Trophoblast cell (in vitro differentiated cells and primary cell): ENCODE data around the gene ZFAND2B.

ENCODE experiments used
- DNase-seq, 2 donors: peaks; one replicate each; pipeline ENCODE4 v3.0.0-alpha.2; 2016
- H2AFZ ChIP-seq: 2 replicates; pipeline ENCODE4 v1.6.1; 2013; ENCODE audit warnings: low read length, moderate library complexity, mild to moderate bottlenecking; ENCODE audit not compliant: insufficient read depth, poor library complexity
- H2AK5ac ChIP-seq: 2 replicates; pipeline ENCODE4 v1.6.1; 2013; ENCODE audit warnings: mild to moderate bottlenecking, low read length
- H2BK120ac ChIP-seq: 2 replicates; pipeline ENCODE4 v1.6.1; 2013; ENCODE audit warnings: low read length, mild to moderate bottlenecking, moderate library complexity; ENCODE audit not compliant: insufficient read depth, poor library complexity
- H2BK12ac ChIP-seq: 2 replicates; pipeline ENCODE4 v1.6.1; 2013; ENCODE audit warnings: mild to moderate bottlenecking, low read length, moderate library complexity
- H2BK5ac ChIP-seq: 2 replicates; pipeline ENCODE4 v1.6.1; 2013; ENCODE audit warnings: low read length, low read depth, moderate library complexity, mild to moderate bottlenecking; ENCODE audit not compliant: poor library complexity
- H3K14ac ChIP-seq: 2 replicates; pipeline ENCODE4 v1.6.1; 2013; ENCODE audit warnings: mild to moderate bottlenecking, low read length
- H3K18ac ChIP-seq: 2 replicates; pipeline ENCODE4 v1.6.1; 2013; ENCODE audit warnings: mild to moderate bottlenecking, low read length
- H3K23ac ChIP-seq: 2 replicates; pipeline ENCODE4 v1.6.1; 2013; ENCODE audit warnings: low read length
- H3K27ac ChIP-seq: 2 replicates; pipeline ENCODE4 v1.5.1; 2013; ENCODE audit warnings: low read depth, mild to moderate bottlenecking, inconsistent platforms, low read length, moderate library complexity
- H3K27me3 ChIP-seq: 2 replicates; pipeline ENCODE4 v1.6.1; 2013; ENCODE audit warnings: inconsistent platforms, mild to moderate bottlenecking, low read length, moderate library complexity; ENCODE audit not compliant: insufficient read depth
- H3K36me3 ChIP-seq, 2 experiments: 1 replicate in 1 of 2; 2 replicates in 1 of 2; pipeline ENCODE4 v1.6.1; 2013; ENCODE audit warnings: low read length in 2 of 2, mild to moderate bottlenecking in 2 of 2, moderate library complexity in 1 of 2; ENCODE audit not compliant: insufficient read depth in 2 of 2, control insufficient read depth in 1 of 2
- H3K4ac ChIP-seq: 2 replicates; pipeline ENCODE4 v1.6.1; 2013; ENCODE audit warnings: low read depth, mild to moderate bottlenecking, low read length, moderate library complexity
- H3K4me1 ChIP-seq, 2 experiments: 1 replicate in 1 of 2; 2 replicates in 1 of 2; pipeline ENCODE4 v1.6.1; 2013; ENCODE audit warnings: low read length in 2 of 2, mild to moderate bottlenecking in 2 of 2, moderate library complexity in 1 of 2; ENCODE audit not compliant: insufficient read depth in 2 of 2, control insufficient read depth in 1 of 2
- H3K4me2 ChIP-seq: 2 replicates; pipeline ENCODE4 v1.6.1; 2013; ENCODE audit warnings: inconsistent platforms, mild to moderate bottlenecking, low read length, moderate library complexity
- H3K4me3 ChIP-seq: 2 replicates; pipeline ENCODE4 v1.5.1; 2013; ENCODE audit warnings: mild to moderate bottlenecking, low read depth, low read length, inconsistent platforms
- H3K79me1 ChIP-seq: one replicate; pipeline ENCODE4 v1.6.1; 2013; ENCODE audit warnings: low read length
- H3K79me2 ChIP-seq: 2 replicates; pipeline ENCODE4 v1.6.1; 2013; ENCODE audit warnings: low read length, mild to moderate bottlenecking; ENCODE audit not compliant: control insufficient read depth, insufficient read depth, poor library complexity
- H3K9ac ChIP-seq: 2 replicates; pipeline ENCODE4 v1.6.1; 2013; ENCODE audit warnings: mild to moderate bottlenecking, low read length
- H3K9me3 ChIP-seq: 2 replicates; pipeline ENCODE4 v1.6.1; 2013; ENCODE audit warnings: low read depth, mild to moderate bottlenecking, control low read depth, inconsistent platforms, low read length; ENCODE audit not compliant: insufficient read depth
- H4K12ac ChIP-seq: 2 replicates; pipeline ENCODE4 v1.6.1; 2013; ENCODE audit warnings: low read depth, mild to moderate bottlenecking, low read length, moderate library complexity
- H4K8ac ChIP-seq: 2 replicates; pipeline ENCODE4 v1.6.1; 2013; ENCODE audit warnings: low read depth, mild to moderate bottlenecking, low read length, moderate library complexity
- H4K91ac ChIP-seq: one replicate; pipeline ENCODE4 v1.6.1; 2013; ENCODE audit warnings: low read depth, mild to moderate bottlenecking, low read length, moderate library complexity
- WGBS: extraction: QIAGEN DNeasy Blood & Tissue Kit; methylation state at CpG from one replicate; pipeline ENCODE4 v1.1.7; 2013; ENCODE audit warnings: missing lambda C conversion rate; ENCODE audit not compliant: insufficient read length, insufficient coverage; ENCODE audit errors: extremely low coverage; 5-methylcytosine and 5-hydroxymethylcytosine counted together

ZFAND2B gene

DNA sequence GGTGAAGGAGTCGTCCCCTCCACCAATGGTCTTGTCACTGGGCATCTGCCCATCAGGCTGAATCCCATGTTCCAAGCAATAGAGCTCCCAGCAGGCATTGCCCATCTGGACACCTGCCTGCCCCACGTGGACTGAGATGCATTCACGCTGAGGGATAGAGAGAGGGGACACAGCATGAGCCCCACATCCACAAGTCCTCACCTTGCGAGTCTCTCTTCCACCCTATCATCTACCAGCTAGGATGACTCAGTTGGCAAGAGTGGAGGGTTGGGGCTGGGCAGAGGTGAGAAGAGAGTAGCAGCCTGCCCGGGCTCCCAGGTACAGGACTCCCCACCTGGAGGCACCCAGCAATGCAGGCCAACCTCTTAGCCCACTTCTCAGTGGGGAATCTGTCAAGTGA lies 45.5 kb downstream of the ZFAND2B start:
- no peak overlapping the region for H2AFZ ChIP-seq
- no peak overlapping the region for H4K91ac ChIP-seq
- no peak overlapping the region for H3K4me3 ChIP-seq
- peaks cover 18 to 26% of the 10 kb centered on the region in 2 experiments for H3K4me1 ChIP-seq
- H3K27me3 ChIP-seq: peaks cover 44% of the 10 kb centered on the region
- WGBS: no CpG with 5 or more reads among the region's 5 CpGs
- no peak overlapping the region for H3K4me2 ChIP-seq
- no peak overlapping the region for H3K18ac ChIP-seq
- H3K23ac ChIP-seq: peak overlapping the region; percentile 44
- H3K27ac ChIP-seq: no peak overlapping the region
- H4K8ac ChIP-seq: no peak overlapping the region
- H3K9me3 ChIP-seq: peaks cover 10% of the 10 kb centered on the region
- no peak overlapping the region for H4K12ac ChIP-seq
- H2BK5ac ChIP-seq: no peak overlapping the region
- no peak for DNase-seq
- H3K14ac ChIP-seq: no peak overlapping the region
- H2BK120ac ChIP-seq: no peak overlapping the region
- H3K79me1 ChIP-seq: no peaks in the 10 kb centered on the region
- H3K9ac ChIP-seq: no peak overlapping the region
- H3K36me3 ChIP-seq: peaks cover 8 to 13% of the 10 kb centered on the region in 2 experiments
- no peaks in the 10 kb centered on the region for H3K79me2 ChIP-seq
- no peak overlapping the region for H3K4ac ChIP-seq
- H2AK5ac ChIP-seq: no peak overlapping the region
- no peak overlapping the region for H2BK12ac ChIP-seq

GRCh38 chr2:219252570-219252899 lies 46.0 kb downstream of the ZFAND2B start:
- Histone ChIP-seq H3K4me2 (no peak overlapping the region), H4K12ac (no peak overlapping the region), H3K23ac (no peak overlapping the region), H3K27ac (no peak overlapping the region), H2AFZ (no peak overlapping the region), H3K14ac (no peak overlapping the region), H3K36me3 (peaks cover 6 to 10% of the 10 kb centered on the region in 2 experiments), H3K9ac (no peak overlapping the region), H2BK12ac (no peak overlapping the region), H3K79me2 (no peaks in the 10 kb centered on the region), H3K27me3 (peaks cover 44% of the 10 kb centered on the region), H3K4ac (no peak overlapping the region), H2BK5ac (no peak overlapping the region), H3K18ac (no peak overlapping the region), H3K4me1 (peaks cover 18 to 26% of the 10 kb centered on the region in 2 experiments), H2AK5ac (no peak overlapping the region), H2BK120ac (no peak overlapping the region), H4K8ac (no peak overlapping the region), H3K79me1 (no peaks in the 10 kb centered on the region), H3K9me3 (peaks cover 10% of the 10 kb centered on the region), H4K91ac (no peak overlapping the region), H3K4me3 (no peak overlapping the region)
- WGBS: no CpG with 5 or more reads among the region's 9 CpGs
- no peak for DNase-seq

DNA sequence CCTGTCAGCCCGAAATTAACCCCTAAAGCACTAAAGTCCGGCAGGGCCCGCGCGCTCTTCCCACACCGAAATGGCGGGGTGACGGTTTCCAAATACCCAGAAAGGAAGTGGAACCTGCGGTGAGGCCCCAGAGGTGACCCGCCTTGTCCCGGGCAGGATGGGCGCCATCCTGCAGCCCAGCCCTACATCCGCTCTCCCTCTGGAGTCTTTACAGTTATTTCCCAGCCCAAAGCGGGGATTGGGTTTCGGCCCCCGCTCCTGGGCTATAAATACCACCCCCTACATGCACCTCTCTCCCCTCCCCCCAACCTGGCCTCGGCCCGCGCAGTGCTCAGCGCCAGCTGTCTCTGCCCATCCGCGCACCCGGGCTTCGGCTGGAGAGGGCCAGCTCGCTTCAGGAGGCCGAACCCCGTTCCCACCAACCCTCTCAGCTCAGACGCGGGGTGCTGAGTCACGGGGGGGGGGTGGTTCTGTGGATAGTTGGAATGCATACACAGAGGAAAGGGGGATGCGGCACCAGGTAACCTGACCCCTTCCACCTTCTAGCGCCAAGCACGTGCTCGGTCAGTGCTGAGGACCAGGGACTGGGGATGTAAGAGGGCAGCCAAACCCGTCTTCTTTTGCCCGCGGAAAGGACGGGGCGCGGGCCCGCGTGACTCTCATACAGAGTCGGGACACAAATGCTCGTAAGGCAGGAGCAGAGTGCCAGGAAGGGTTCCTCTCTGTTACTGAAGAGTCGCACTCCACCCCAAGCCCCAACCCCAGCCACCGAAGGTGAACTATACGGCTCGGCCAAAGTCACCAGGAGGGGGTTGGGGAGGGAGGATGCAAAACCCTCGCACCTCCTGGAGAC lies 46.5 kb downstream of the ZFAND2B start, which contains the start of gene TUBA4B:
Gene TUBA4B, plus strand, starts transcription at position 344 of the 853 bp plus-strand sequence. Its CDS starts 165 bp downstream, at position 509.
- WGBS: no CpG with 5 or more reads among the region's 49 CpGs
- Histone ChIP-seq H2AFZ (peak within 1 kb of the TSS; percentile 24), H4K12ac (no peak within 1 kb of the TSS), H3K9me3 (peaks cover 10% of the 10 kb centered on the region), H3K79me1 (no peaks in the 10 kb centered on the region), H2AK5ac (no peak within 1 kb of the TSS), H2BK12ac (no peak within 1 kb of the TSS), H3K79me2 (no peaks in the 10 kb centered on the region), H3K27ac (no peak within 1 kb of the TSS), H2BK5ac (no peak within 1 kb of the TSS), H3K4me2 (peak within 1 kb of the TSS; percentile 53), H2BK120ac (no peak within 1 kb of the TSS), H4K91ac (no peak within 1 kb of the TSS), H4K8ac (no peak within 1 kb of the TSS), H3K9ac (no peak within 1 kb of the TSS), H3K36me3 (peaks cover under 1 to 4% of the 10 kb centered on the region in 2 experiments), H3K4ac (no peak within 1 kb of the TSS), H3K23ac (peak within 1 kb of the TSS; percentile 44), H3K14ac (no peak within 1 kb of the TSS), H3K4me3 (peak within 1 kb of the TSS; percentile 6), H3K18ac (no peak within 1 kb of the TSS), H3K4me1 (peaks cover 18 to 26% of the 10 kb centered on the region in 2 experiments), H3K27me3 (peaks cover 44% of the 10 kb centered on the region)
- DNase-seq: no peak

DNA sequence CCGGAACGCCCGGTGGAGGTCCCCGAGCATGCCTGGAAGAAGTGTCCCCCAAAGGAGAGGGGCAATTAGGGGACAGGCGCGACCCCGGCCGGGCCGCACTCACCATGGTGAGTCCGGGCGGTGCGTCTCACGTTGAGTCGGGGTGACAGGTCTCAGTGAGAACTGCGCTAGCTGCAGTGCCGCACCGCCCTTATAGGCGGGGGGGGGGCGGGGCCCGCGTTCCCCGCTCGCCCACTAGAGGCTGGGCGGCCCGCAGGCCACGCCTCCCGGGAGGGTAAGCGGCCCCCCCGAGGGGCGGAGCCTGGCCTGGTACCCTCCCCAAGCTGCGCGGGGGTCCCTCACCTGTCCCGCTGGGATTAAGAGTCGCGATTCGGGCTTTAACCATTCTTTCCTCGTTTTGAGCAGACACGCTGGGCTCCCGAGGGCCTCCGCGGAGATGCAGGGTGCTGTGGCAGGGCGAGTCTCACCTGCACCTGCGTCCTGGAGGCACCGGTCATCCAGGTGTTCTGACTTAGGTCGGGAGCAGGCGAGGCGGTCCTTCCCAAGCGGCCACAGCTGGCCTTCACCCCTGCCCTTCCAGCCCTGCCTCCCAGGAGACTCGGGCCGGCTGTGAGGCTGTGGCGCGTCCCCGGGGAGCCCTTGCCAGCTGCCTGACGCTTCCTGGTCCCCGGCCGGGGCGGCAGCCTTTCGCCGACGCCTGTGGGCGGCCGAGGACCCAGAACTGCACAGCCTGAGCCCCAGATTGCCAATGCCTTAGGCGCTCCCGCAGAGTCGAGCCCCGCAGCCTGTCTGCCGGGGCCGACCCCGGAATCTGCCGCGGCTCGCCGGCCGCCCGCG lies 47.4 kb downstream of the ZFAND2B start, which contains the start of gene TUBA4A:
Gene TUBA4A, minus strand, starts transcription at position 166 of the 837 bp plus-strand sequence. Its CDS starts 60 bp downstream, at position 106.
- peak; percentile 50 to 64 for DNase-seq
- H3K9me3 ChIP-seq: peaks cover 10% of the 10 kb centered on the region
- no peak within 1 kb of the TSS for H4K8ac ChIP-seq
- H2BK5ac ChIP-seq: no peak within 1 kb of the TSS
- no peak within 1 kb of the TSS for H3K14ac ChIP-seq
- no peak within 1 kb of the TSS for H2BK12ac ChIP-seq
- H3K36me3 ChIP-seq: peaks cover 0 to 2% of the 10 kb centered on the region in 2 experiments
- H3K9ac ChIP-seq: no peak within 1 kb of the TSS
- H4K12ac ChIP-seq: no peak within 1 kb of the TSS
- H3K4me3 ChIP-seq: peak within 1 kb of the TSS; percentile 6
- no CpG with 5 or more reads among the region's 76 CpGs for WGBS
- H3K4me2 ChIP-seq: peak within 1 kb of the TSS; percentile 53
- H4K91ac ChIP-seq: no peak within 1 kb of the TSS
- H3K79me2 ChIP-seq: no peaks in the 10 kb centered on the region
- H3K4ac ChIP-seq: no peak within 1 kb of the TSS
- no peak within 1 kb of the TSS for H3K23ac ChIP-seq
- no peaks in the 10 kb centered on the region for H3K79me1 ChIP-seq
- H3K18ac ChIP-seq: no peak within 1 kb of the TSS
- H3K27ac ChIP-seq: no peak within 1 kb of the TSS
- H2BK120ac ChIP-seq: no peak within 1 kb of the TSS
- peak within 1 kb of the TSS; percentile 24 for H2AFZ ChIP-seq
- peaks cover 18 to 23% of the 10 kb centered on the region in 2 experiments for H3K4me1 ChIP-seq
- H2AK5ac ChIP-seq: no peak within 1 kb of the TSS
- peaks cover 44% of the 10 kb centered on the region for H3K27me3 ChIP-seq
